Measurements from ENCODE around the gene SEC22C. TPM values are rescaled to one million over a fixed set of nuclear protein-coding genes. Genes with fewer than 3 reads are reported as not detected.
A peak's percentile ranks its signal among the peaks of the same experiment; 100 is the strongest.

Gene SEC22C
- total and polyA plus RNA-seq, 2 of the 4 experiments (the other 2 are of a cell fraction): 24.0 to 43.9 TPM

DNA sequence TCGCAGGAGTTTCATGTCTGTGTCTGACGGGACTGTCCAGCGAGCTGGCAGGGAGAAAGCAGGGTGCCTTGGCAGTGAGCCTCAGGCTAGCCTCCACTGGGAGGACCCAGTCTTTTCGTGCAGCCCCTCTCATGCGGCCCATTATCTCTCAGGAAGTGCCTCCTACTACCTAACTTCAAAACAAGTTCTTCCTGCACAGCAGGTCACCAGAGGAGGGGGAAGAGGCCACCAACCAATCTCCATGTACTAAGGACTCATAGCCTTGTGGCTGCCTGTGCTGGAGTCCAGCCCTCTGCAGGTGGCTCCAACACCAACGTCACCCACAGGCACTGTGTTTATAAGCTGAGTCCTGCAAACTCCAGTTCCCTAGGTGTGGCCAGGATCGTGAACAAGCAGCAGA, 74.5 kb downstream of the SEC22C start:
- Histone ChIP-seq H2AK9ac (replicated peaks; ENCODE audit: low read depth, low read length, poor library complexity) (no peak overlapping the region), H3K36me3 (ENCODE audit: control insufficient read depth, insufficient read depth, low read length) (no peaks in the 10 kb centered on the region), H2AFZ (replicated peaks; ENCODE audit: low read length, poor library complexity) (peak overlapping the region; percentile 43), H3K23ac (ENCODE audit: low read depth, low read length) (no peak overlapping the region), H2BK20ac (ENCODE audit: low read depth, low read length) (no peak overlapping the region), H3K4me1 (ENCODE audit: control insufficient read depth, insufficient read depth, low read length) (no peaks in the 10 kb centered on the region), H2BK15ac (ENCODE audit: low read depth, low read length) (no peak overlapping the region), H3K4ac (ENCODE audit: low read depth, low read length) (no peak overlapping the region), H4K91ac (ENCODE audit: insufficient read depth, low read depth, low read length) (no peak overlapping the region), H3K27me3 (ENCODE audit: control insufficient read depth, insufficient read depth, low read length) (peaks cover 44% of the 10 kb centered on the region), H3K79me1 (ENCODE audit: low read depth in 1 of 2, low read length in 2 of 2) (no peaks in the 10 kb centered on the region), H3K9me3 (ENCODE audit: control insufficient read depth, insufficient read depth, low read length) (no peaks in the 10 kb centered on the region), H3K56ac (ENCODE audit: extremely low read depth, insufficient read depth, low read length) (no peak overlapping the region), H3K14ac (replicated peaks; ENCODE audit: low read depth, low read length) (no peak overlapping the region), H2BK120ac (ENCODE audit: low read depth, low read length) (no peak overlapping the region), H4K20me1 (ENCODE audit: insufficient read depth, low read length) (no peaks in the 10 kb centered on the region), H2AK5ac (ENCODE audit: low read depth, low read length) (no peak overlapping the region), H3K9ac (ENCODE audit: low read depth, low read length) (no peak overlapping the region), H3K18ac (ENCODE audit: low read depth, low read length) (no peak overlapping the region), H4K5ac (ENCODE audit: low read depth, low read length) (no peak overlapping the region), H3K4me3 (ENCODE audit: insufficient read depth, low read depth, low read length) (no peak overlapping the region), H3K27ac (ENCODE audit: insufficient read depth, low read length) (no peak overlapping the region), H3K4me2 (ENCODE audit: low read depth, low read length) (no peak overlapping the region), H3K9me1 (ENCODE audit: insufficient read depth, low read length) (no peaks in the 10 kb centered on the region), H4K8ac (ENCODE audit: low read depth in 2 of 2, low read length in 2 of 2) (no peak overlapping the region), H2BK5ac (ENCODE audit: low read depth, low read length, poor library complexity, severe bottlenecking) (no peak overlapping the region)
- intact Hi-C loops (cut with micrococcal nuclease): no loop called here
- POLR2A ChIA-PET (ENCODE audit: unreplicated experiment): no interaction called here
- in situ Hi-C loops (cut with MboI; ENCODE audit: low sequenced_read_pairs): no loop called here
- CTCF ChIA-PET: interaction anchor here (0.6 kb wide), 1 partner anchor 9 kb away, joined by 3 read pairs; no protein-coding TSS in a partner anchor
- WGBS, 2 experiments (ENCODE audit: extremely low coverage in 2 of 2, insufficient read length in 1 of 2): no CpG with 5 or more reads among the region's 7 CpGs
- ATAC-seq (ENCODE audit: low read depth) (no peak), DNase-seq (no peak)
- dilution Hi-C loops (cut with HindIII; ENCODE audit: low sequenced_read_pairs, unreplicated experiment): no loop called here
- BruUV-seq (replicated peaks): no TSS peak
- TF ChIP-seq CEBPB (IDR thresholded peaks at IDR 0.05; ENCODE audit: low read depth, low read length) (no peak), ELK1 (IDR thresholded peaks at IDR 0.05; ENCODE audit: borderline replicate concordance, low read depth, low read length) (no peak), NFE2L2 (IDR thresholded peaks at IDR 0.05; ENCODE audit: low read depth, low read length) (no peak), MXI1 (IDR thresholded peaks at IDR 0.05; ENCODE audit: borderline replicate concordance, low read depth, low read length) (no peak), POLR2A (IDR thresholded peaks at IDR 0.05; ENCODE audit: low read depth, low read length) (no peak), FOS (IDR thresholded peaks at IDR 0.05; ENCODE audit: low read depth, low read length) (no peak), RCOR1 (IDR thresholded peaks at IDR 0.05; ENCODE audit: insufficient replicate concordance, low read length) (no peak), RFX5 (IDR thresholded peaks at IDR 0.05; ENCODE audit: low read depth, low read length) (no peak), MAFK (IDR thresholded peaks at IDR 0.05; ENCODE audit: low read depth, low read length) (no peak), MAZ (IDR thresholded peaks at IDR 0.05; ENCODE audit: borderline replicate concordance, low read depth, low read length) (no peak), BHLHE40 (IDR thresholded peaks at IDR 0.05; ENCODE audit: low read depth, low read length) (no peak), CTCF (conservative IDR thresholded peaks at IDR 0.05; ENCODE audit: low read depth, low read length) (no peak), RAD21 (IDR thresholded peaks at IDR 0.05; ENCODE audit: low read length) (no peak)
- TF ChIP-seq, protein P1, sequence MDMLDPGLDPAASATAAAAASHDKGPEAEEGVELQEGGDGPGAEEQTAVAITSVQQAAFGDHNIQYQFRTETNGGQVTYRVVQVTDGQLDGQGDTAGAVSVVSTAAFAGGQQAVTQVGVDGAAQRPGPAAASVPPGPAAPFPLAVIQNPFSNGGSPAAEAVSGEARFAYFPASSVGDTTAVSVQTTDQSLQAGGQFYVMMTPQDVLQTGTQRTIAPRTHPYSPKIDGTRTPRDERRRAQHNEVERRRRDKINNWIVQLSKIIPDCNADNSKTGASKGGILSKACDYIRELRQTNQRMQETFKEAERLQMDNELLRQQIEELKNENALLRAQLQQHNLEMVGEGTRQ (IDR thresholded peaks at IDR 0.05; ENCODE audit: low read depth, low read length): no peak

Measured in IMR-90 (cell line).